H1 (cell line): ENCODE measurements around the gene POU2AF3. TPM values are rescaled to one million over a fixed set of nuclear protein-coding genes. Genes with fewer than 3 reads are reported as not detected.

Experiments used
- CTCF ChIA-PET: fragments of 300-600 bp; sonication (Branson Sonifier 250); formaldehyde crosslinking; loops from one replicate; lab custom pipeline; 2021; ENCODE audit not compliant: partially characterized antibody; lab: Charles Lee
- POLR2A ChIA-PET: fragments of 300-600 bp; sonication (Branson Sonifier 250); formaldehyde crosslinking; loops from one replicate; lab custom pipeline; 2021; ENCODE audit warnings: inconsistent platforms; ENCODE audit not compliant: partially characterized antibody; lab: Charles Lee
- DNase-seq, 2 experiments: peaks; one replicate each; pipeline versions ENCODE4 v3.0.0 to v3.0.0-alpha.2; 2010 to 2022; ENCODE audit warnings: low spot score in 2 of 2, low read depth in 1 of 2, mixed read lengths in 1 of 2
- FAIRE-seq: peaks from 2 replicates; lab custom pipeline; 2011; peaks lifted over from hg19 to GRCh38; lab: Jason Lieb, UNC
- H2AFZ ChIP-seq: 2 replicates; pipeline ENCODE4 v1.8.1; 2012; ENCODE audit warnings: low read length, inconsistent platforms
- H2AK5ac ChIP-seq: 2 replicates; pipeline ENCODE4 v1.6.1; 2013; ENCODE audit warnings: low read depth, low read length
- H2BK120ac ChIP-seq: replicated peaks from 2 replicates; pipeline ENCODE3; 2013; ENCODE audit warnings: low read depth, low read length, inconsistent platforms
- H2BK12ac ChIP-seq: 2 replicates; pipeline ENCODE4 v1.6.1; 2013; ENCODE audit warnings: low read depth, low read length
- H2BK15ac ChIP-seq: 2 replicates; pipeline ENCODE4 v1.6.1; 2013; ENCODE audit warnings: low read length
- H2BK20ac ChIP-seq: 2 replicates; pipeline ENCODE4 v1.6.1; 2013; ENCODE audit warnings: low read length
- H2BK5ac ChIP-seq: 2 replicates; pipeline ENCODE4 v1.6.1; 2013; ENCODE audit warnings: low read depth, low read length
- H3K14ac ChIP-seq: 2 replicates; pipeline ENCODE4 v1.6.1; 2013; ENCODE audit warnings: inconsistent platforms; ENCODE audit not compliant: insufficient read length
- H3K18ac ChIP-seq: 2 replicates; pipeline ENCODE4 v1.6.1; 2013; ENCODE audit warnings: low read length; ENCODE audit errors: extremely low read depth
- H3K23ac ChIP-seq: 2 replicates; pipeline ENCODE4 v1.6.1; 2013; ENCODE audit warnings: inconsistent platforms; ENCODE audit not compliant: insufficient read length
- H3K23me2 ChIP-seq: 2 replicates; pipeline ENCODE4 v1.6.1; 2013; ENCODE audit warnings: low read depth, low read length
- H3K27ac ChIP-seq: 2 replicates; pipeline ENCODE4 v1.6.1; 2011; ENCODE audit warnings: low read depth, low read length, inconsistent platforms
- H3K27me3 ChIP-seq, 4 experiments: replicated peaks in 1 of 4; 1 replicate in 1 of 4; 2 replicates in 3 of 4; pipeline versions ENCODE4 v1.6.1 to v1.8.1; 2011 to 2013; ENCODE audit warnings: low read length in 3 of 4, mild to moderate bottlenecking in 3 of 4, inconsistent platforms in 2 of 4, mixed read lengths in 2 of 4, moderate library complexity in 1 of 4; ENCODE audit not compliant: control insufficient read depth in 3 of 4, insufficient read depth in 3 of 4; ENCODE audit errors: extremely low read depth in 1 of 4
- H3K36me3 ChIP-seq, 4 experiments: 2 replicates each; pipeline versions ENCODE4 v1.6.1 to v1.8.1; 2011 to 2013; ENCODE audit warnings: mild to moderate bottlenecking in 4 of 4, low read length in 3 of 4, moderate library complexity in 2 of 4, control low read depth in 1 of 4, inconsistent platforms in 1 of 4; ENCODE audit not compliant: insufficient read depth in 4 of 4, control insufficient read depth in 2 of 4
- H3K4ac ChIP-seq: replicated peaks from 2 replicates; pipeline ENCODE3; 2013; ENCODE audit warnings: low read length, low read depth, mixed read lengths, inconsistent platforms; ENCODE audit not compliant: insufficient read length
- H3K4me1 ChIP-seq, 4 experiments: replicated peaks in 1 of 4; 1 replicate in 1 of 4; 2 replicates in 3 of 4; pipeline versions ENCODE4 v1.6.1 to v1.8.1; 2011 to 2013; ENCODE audit warnings: low read length in 3 of 4, inconsistent platforms in 2 of 4, mixed read lengths in 1 of 4; ENCODE audit not compliant: insufficient read depth in 4 of 4, control insufficient read depth in 3 of 4
- H3K4me2 ChIP-seq, 2 experiments: 2 replicates each; pipeline versions ENCODE4 v1.6.1 to v1.8.1; 2011 to 2013; ENCODE audit warnings: low read depth in 2 of 2, low read length in 2 of 2, control low read depth in 1 of 2, inconsistent platforms in 1 of 2, mild to moderate bottlenecking in 1 of 2; ENCODE audit not compliant: insufficient read depth in 1 of 2
- H3K4me3 ChIP-seq, 4 experiments: fragments of 200-600, 300-600 bp in 1 of 4; sonication (generic), shearing (Covaris generic), sonication (Bioruptor Twin) in 1 of 4; 2 replicates each; pipeline versions ENCODE4 v1.5.1 to v1.8.1; 2011 to 2016; ENCODE audit warnings: low read length in 4 of 4, low read depth in 3 of 4, control low read depth in 2 of 4, inconsistent platforms in 2 of 4, mild to moderate bottlenecking in 2 of 4, mixed read lengths in 1 of 4, moderate library complexity in 1 of 4; ENCODE audit not compliant: insufficient read depth in 2 of 4; ENCODE audit errors: extremely low read depth in 1 of 4
- H3K56ac ChIP-seq: replicated peaks from 2 replicates; pipeline ENCODE3; 2013; ENCODE audit warnings: low read depth, mild to moderate bottlenecking, mixed read lengths, low read length, inconsistent platforms; ENCODE audit not compliant: insufficient read length
- H3K79me1 ChIP-seq: 2 replicates; pipeline ENCODE4 v1.6.1; 2013; ENCODE audit warnings: low read depth, low read length, control low read depth
- H3K79me2 ChIP-seq, 2 experiments: 2 replicates each; pipeline versions ENCODE4 v1.6.1 to v1.8.1; 2012 to 2013; ENCODE audit warnings: low read length in 2 of 2, mild to moderate bottlenecking in 2 of 2, inconsistent platforms in 1 of 2; ENCODE audit not compliant: insufficient read depth in 2 of 2, control insufficient read depth in 1 of 2
- H3K9ac ChIP-seq, 4 experiments: replicated peaks in 1 of 4; 1 replicate in 1 of 4; 2 replicates in 3 of 4; pipeline versions ENCODE4 v1.6.1 to v1.8.1; 2011 to 2013; ENCODE audit warnings: low read depth in 3 of 4, low read length in 3 of 4, control low read depth in 2 of 4, mild to moderate bottlenecking in 2 of 4, moderate library complexity in 2 of 4, inconsistent platforms in 1 of 4; ENCODE audit errors: extremely low read depth in 1 of 4
- H3K9me3 ChIP-seq, 2 experiments: 2 replicates each; pipeline versions ENCODE4 v1.6.1 to v1.8.1; 2012 to 2013; ENCODE audit warnings: mild to moderate bottlenecking in 2 of 2, moderate library complexity in 2 of 2, control low read depth in 1 of 2, inconsistent platforms in 1 of 2, low read depth in 1 of 2, low read length in 1 of 2, mixed read lengths in 1 of 2; ENCODE audit not compliant: insufficient read depth in 2 of 2
- H4K20me1 ChIP-seq, 2 experiments: replicated peaks in 1 of 2; 2 replicates each; pipeline versions ENCODE3 to v1.8.1; 2011 to 2013; ENCODE audit warnings: inconsistent platforms in 2 of 2, low read length in 2 of 2, mild to moderate bottlenecking in 1 of 2; ENCODE audit not compliant: insufficient read depth in 2 of 2, control insufficient read depth in 1 of 2
- H4K5ac ChIP-seq: 2 replicates; pipeline ENCODE4 v1.6.1; 2013; ENCODE audit warnings: low read length, low read depth, mixed read lengths, inconsistent platforms; ENCODE audit not compliant: insufficient read length
- H4K8ac ChIP-seq: 2 replicates; pipeline ENCODE4 v1.8.0; 2013; ENCODE audit warnings: mild to moderate bottlenecking, moderate library complexity, low read length, inconsistent platforms; ENCODE audit not compliant: insufficient read depth; ENCODE audit errors: extremely low read depth
- H4K91ac ChIP-seq: replicated peaks from 2 replicates; pipeline ENCODE3; 2013; ENCODE audit warnings: low read length, mixed read lengths, inconsistent platforms; ENCODE audit not compliant: insufficient read length
- EGR1 ChIP-seq: IDR thresholded peaks from 2 replicates; pipeline ENCODE4 v1.6.1; 2011; ENCODE audit warnings: low read depth, low read length, borderline replicate concordance
- JUND ChIP-seq: IDR thresholded peaks from 2 replicates; pipeline ENCODE4 v1.6.1; 2011; ENCODE audit warnings: mild to moderate bottlenecking, improper control_type of control experiment, low read length
- RXRA ChIP-seq: IDR thresholded peaks from 2 replicates; pipeline ENCODE4 v1.6.1; 2011; ENCODE audit warnings: low read depth, mild to moderate bottlenecking, low read length, moderate library complexity; ENCODE audit not compliant: insufficient read depth
- SAP30 ChIP-seq: fragments of 300-600 bp; sonication (generic); IDR thresholded peaks from 2 replicates; pipeline ENCODE4 v1.7.1; 2012; ENCODE audit warnings: low read length, moderate library complexity, mild to moderate bottlenecking, inconsistent platforms; ENCODE audit not compliant: insufficient read depth, insufficient replicate concordance
- SP4 ChIP-seq: IDR thresholded peaks from 2 replicates; pipeline ENCODE4 v1.6.1; 2012; ENCODE audit warnings: low read length, inconsistent platforms
- SUZ12 ChIP-seq: fragments of 200-600 bp; sonication (generic); IDR thresholded peaks from 2 replicates; pipeline ENCODE4 v1.6.1; 2012; ENCODE audit warnings: mild to moderate bottlenecking, inconsistent platforms, low read length, moderate library complexity, mixed read lengths
- WGBS, 2 experiments: shearing (Covaris generic) in 1 of 2; methylation state at CpG; one replicate each; pipeline versions ENCODE4 v1.1.6 to v1.1.7; 2013 to 2015; ENCODE audit warnings: low lambda C conversion rate in 2 of 2, mixed read lengths in 2 of 2, inconsistent platforms in 1 of 2, low coverage in 1 of 2, missing lambda C conversion rate in 1 of 2; ENCODE audit not compliant: insufficient replicate concordance in 2 of 2, insufficient coverage in 1 of 2, insufficient read length in 1 of 2; ENCODE audit errors: extremely low coverage in 1 of 2, missing lambda C conversion rate in 1 of 2; 5-methylcytosine and 5-hydroxymethylcytosine counted together
- polyA plus RNA-seq, 7 experiments: library from polyadenylated mRNA; depleted of rRNA in 3 of 7; stranded (reverse) in 5 of 7; unstranded in 2 of 7; fragments of >200 nt in 5 of 7; fragments of 200-250 nt in 2 of 7; gene quantifications; 1 replicate in 5 of 7; 2 replicates in 1 of 7; 4 replicates in 1 of 7; pipeline versions ENCODE4 v1.2.1 to v1.2.3, GENCODE V29; 2011 to 2013; ENCODE audit warnings: missing spikeins in 2 of 7, mixed read lengths in 2 of 7
- total RNA-seq: library from RNA; stranded (reverse); fragmentation: NEBNext Ultra II Directional; extraction: Animal tissue kit (Norgen Biotek cat#: 25700); gene quantifications from 2 replicates; pipeline ENCODE4 v1.2.1, GENCODE V29; 2021

The POU2AF3 gene
- total and polyA plus RNA-seq, 2 of the 8 experiments (the other 6 are each of a cell fraction or from before 2014, with no cell fraction given) = 1.2 to 5.7 TPM

GRCh38 chr11:111353776-111354600, 55.6 kb downstream of the POU2AF3 start:
- Histone ChIP-seq H4K5ac (no peak overlapping the region), H3K4me1 (no peaks in the 10 kb centered on the region), H3K79me1 (no peaks in the 10 kb centered on the region), H3K36me3 (no peaks in the 10 kb centered on the region), H3K14ac (no peak overlapping the region), H3K23me2 (peaks cover 4% of the 10 kb centered on the region; the same call in 1 of the 2 replicates), H4K8ac (peak overlapping the region; percentile 17; the same call in 1 of the 2 replicates), H3K4ac (no peak overlapping the region), H2BK15ac (no peak overlapping the region), H3K4me3 (no peak overlapping the region), H3K27me3 (no peaks in the 10 kb centered on the region), H3K23ac (no peak overlapping the region), H2BK20ac (no peak overlapping the region), H2BK5ac (no peak overlapping the region), H3K4me2 (no peak overlapping the region), H2AFZ (no peak overlapping the region), H2AK5ac (no peak overlapping the region), H4K20me1 (peaks cover 0 to 4% of the 10 kb centered on the region in 2 experiments), H3K9me3 (no peaks in the 10 kb centered on the region), H3K27ac (no peak overlapping the region), H3K9ac (no peak overlapping the region), H2BK12ac (no peak overlapping the region), H3K79me2 (no peaks in the 10 kb centered on the region), H2BK120ac (no peak overlapping the region), H3K56ac (no peak overlapping the region), H4K91ac (no peak overlapping the region), H3K18ac (no peak overlapping the region)
- DNase-seq = no peak
- CTCF ChIA-PET = interaction anchor here (1.1 to 2.1 kb wide), 3 partner anchors 10 to 75 kb away, joined by 4 to 6 read pairs (median 4); no protein-coding TSS in a partner anchor
- FAIRE-seq = no peak
- 94% methylated on average over 16 of the region's 16 CpGs; no CpG with 5 or more reads in 1 of the 2 experiments for WGBS, 2 experiments
- POLR2A ChIA-PET = no interaction called here
- TF ChIP-seq SP4 (no peak), RXRA (no peak), SAP30 (no peak), SUZ12 (no peak), JUND (no peak), EGR1 (no peak)
